H9 (cell line): ENCODE measurements around the gene WARS2. TPM values are rescaled to one million over a fixed set of nuclear protein-coding genes. Genes with fewer than 3 reads are reported as not detected.

ENCODE experiments used
- DNase-seq: peaks from one replicate; pipeline ENCODE4 v3.0.0-alpha.2; 2017
- H2AFZ ChIP-seq: one replicate; pipeline ENCODE4 v1.6.1; 2013; ENCODE audit warnings: mild to moderate bottlenecking, low read length, control low read depth, moderate library complexity
- H2AK5ac ChIP-seq: 2 replicates; pipeline ENCODE4 v1.6.1; 2013; ENCODE audit warnings: low read length, control low read depth, mixed read lengths; ENCODE audit not compliant: insufficient read length
- H2BK120ac ChIP-seq: one replicate; pipeline ENCODE4 v1.6.1; 2013; ENCODE audit warnings: low read depth, mild to moderate bottlenecking, low read length, control low read depth, inconsistent platforms; ENCODE audit not compliant: poor library complexity, severe bottlenecking
- H2BK12ac ChIP-seq: 2 replicates; pipeline ENCODE4 v1.6.1; 2013; ENCODE audit warnings: low read length, control low read depth, mixed read lengths, low read depth; ENCODE audit not compliant: insufficient read length
- H2BK15ac ChIP-seq: 2 replicates; pipeline ENCODE4 v1.6.1; 2013; ENCODE audit warnings: low read depth, low read length, control low read depth
- H2BK20ac ChIP-seq: one replicate; pipeline ENCODE4 v1.6.1; 2013; ENCODE audit warnings: low read depth, mild to moderate bottlenecking, low read length, control low read depth, inconsistent platforms; ENCODE audit not compliant: poor library complexity, severe bottlenecking
- H2BK5ac ChIP-seq: 2 replicates; pipeline ENCODE4 v1.6.1; 2013; ENCODE audit warnings: low read length, control low read depth, mixed read lengths; ENCODE audit not compliant: insufficient read length
- H3K14ac ChIP-seq: 2 replicates; pipeline ENCODE4 v1.6.1; 2013; ENCODE audit warnings: low read length, control low read depth; ENCODE audit not compliant: insufficient read depth
- H3K18ac ChIP-seq: 2 replicates; pipeline ENCODE4 v1.6.1; 2013; ENCODE audit warnings: low read depth, mild to moderate bottlenecking, mixed read lengths, low read length, control low read depth; ENCODE audit not compliant: insufficient read length
- H3K23ac ChIP-seq: 2 replicates; pipeline ENCODE4 v1.6.1; 2013; ENCODE audit warnings: low read length, control low read depth, mixed read lengths, low read depth; ENCODE audit not compliant: insufficient read length
- H3K23me2 ChIP-seq: 2 replicates; pipeline ENCODE4 v1.6.1; 2013; ENCODE audit warnings: low read depth, mild to moderate bottlenecking, mixed read lengths, low read length, control low read depth; ENCODE audit not compliant: insufficient read length, poor library complexity, severe bottlenecking
- H3K27ac ChIP-seq: 2 replicates; pipeline ENCODE4 v1.5.1; 2013; ENCODE audit warnings: low read length, control low read depth, mixed read lengths, low read depth; ENCODE audit not compliant: insufficient read length
- H3K27me3 ChIP-seq: 2 replicates; pipeline ENCODE4 v1.6.1; 2013; ENCODE audit warnings: low read length, control low read depth, inconsistent platforms; ENCODE audit not compliant: insufficient read depth
- H3K4ac ChIP-seq: 2 replicates; pipeline ENCODE4 v1.6.1; 2013; ENCODE audit warnings: low read depth, mild to moderate bottlenecking, control low read depth, inconsistent platforms, low read length, moderate library complexity
- H3K4me1 ChIP-seq: 2 replicates; pipeline ENCODE4 v1.6.1; 2013; ENCODE audit warnings: low read length, control low read depth, inconsistent platforms; ENCODE audit not compliant: insufficient read depth
- H3K4me2 ChIP-seq: 2 replicates; pipeline ENCODE4 v1.6.1; 2013; ENCODE audit warnings: low read length, control low read depth, mixed read lengths; ENCODE audit not compliant: insufficient read length, insufficient read depth
- H3K56ac ChIP-seq: 2 replicates; pipeline ENCODE4 v1.6.1; 2013; ENCODE audit warnings: low read depth, mild to moderate bottlenecking, mixed read lengths, low read length, control low read depth; ENCODE audit not compliant: insufficient read length
- H3K79me1 ChIP-seq: 2 replicates; pipeline ENCODE4 v1.6.1; 2013; ENCODE audit warnings: low read depth, mild to moderate bottlenecking, moderate library complexity, low read length, control low read depth, inconsistent platforms; ENCODE audit not compliant: insufficient read depth, poor library complexity, severe bottlenecking
- H3K79me2 ChIP-seq: 2 replicates; pipeline ENCODE4 v1.6.1; 2013; ENCODE audit warnings: low read length, control low read depth, inconsistent platforms; ENCODE audit not compliant: insufficient read depth
- H3K9ac ChIP-seq: 2 replicates; pipeline ENCODE4 v1.6.1; 2013; ENCODE audit warnings: low read length, control low read depth, mixed read lengths; ENCODE audit not compliant: insufficient read length; ENCODE audit errors: extremely low read depth
- H3K9me3 ChIP-seq: one replicate; pipeline ENCODE4 v1.6.1; 2013; ENCODE audit warnings: low read depth, low read length, inconsistent platforms; ENCODE audit not compliant: control insufficient read depth
- H3T11ph ChIP-seq: one replicate; pipeline ENCODE4 v1.6.1; 2013; ENCODE audit warnings: mild to moderate bottlenecking, low read length, control low read depth, inconsistent platforms
- H4K20me1 ChIP-seq: one replicate; pipeline ENCODE4 v1.6.1; 2013; ENCODE audit not compliant: control insufficient read depth, insufficient read length, insufficient read depth
- H4K5ac ChIP-seq: 2 replicates; pipeline ENCODE4 v1.6.1; 2013; ENCODE audit warnings: low read depth, mild to moderate bottlenecking, mixed read lengths, low read length, control low read depth; ENCODE audit not compliant: insufficient read length
- H4K8ac ChIP-seq: replicated peaks from 2 replicates; pipeline ENCODE4 v1.6.1; 2013; ENCODE audit warnings: low read length, control low read depth, mixed read lengths, low read depth; ENCODE audit not compliant: insufficient read length
- H4K91ac ChIP-seq: 2 replicates; pipeline ENCODE4 v1.6.1; 2013; ENCODE audit warnings: low read depth, mild to moderate bottlenecking, moderate library complexity, mixed read lengths, low read length, control low read depth; ENCODE audit not compliant: insufficient read length
- H3K27ac Mint-ChIP-seq, 3 experiments: 2 replicates in 2 of 3; 3 replicates in 1 of 3; pipeline ENCODE4 v1.8.0; 2020 to 2021; ENCODE audit warnings: mixed read lengths in 3 of 3, mild to moderate bottlenecking in 1 of 3, moderate library complexity in 1 of 3
- H3K27me3 Mint-ChIP-seq: 2 replicates; pipeline ENCODE4 v1.8.0; 2021; ENCODE audit warnings: low read depth, mild to moderate bottlenecking, moderate library complexity, mixed read lengths
- H3K36me3 Mint-ChIP-seq, 3 experiments: 2 replicates in 2 of 3; 3 replicates in 1 of 3; pipeline ENCODE4 v1.8.0; 2020 to 2021; ENCODE audit warnings: low read depth in 3 of 3, mixed read lengths in 3 of 3; ENCODE audit not compliant: insufficient read depth in 1 of 3
- H3K4me1 Mint-ChIP-seq, 2 experiments: 2 replicates each; pipeline ENCODE4 v1.8.0; 2020; ENCODE audit warnings: mixed read lengths in 2 of 2
- H3K4me3 Mint-ChIP-seq, 2 experiments: 2 replicates in 1 of 2; 3 replicates in 1 of 2; pipeline ENCODE4 v1.8.0; 2020 to 2021; ENCODE audit warnings: mild to moderate bottlenecking in 2 of 2, mixed read lengths in 2 of 2, moderate library complexity in 1 of 2
- H3K9me3 Mint-ChIP-seq, 2 experiments: 2 replicates in 1 of 2; 3 replicates in 1 of 2; pipeline ENCODE4 v1.8.0; 2020; ENCODE audit warnings: mild to moderate bottlenecking in 2 of 2, mixed read lengths in 2 of 2, moderate library complexity in 1 of 2
- WGBS: extraction: QIAGEN DNeasy Blood & Tissue Kit; methylation state at CpG from one replicate; pipeline ENCODE4 v1.1.7; 2013; ENCODE audit warnings: missing lambda C conversion rate, low lambda C conversion rate, mixed read lengths; ENCODE audit not compliant: insufficient read length; ENCODE audit errors: extremely low coverage; 5-methylcytosine and 5-hydroxymethylcytosine counted together
- total RNA-seq: library from RNA; stranded (reverse); gene quantifications from 2 replicates; pipeline ENCODE4 v1.2.1, GENCODE V29; 2021
- TF ChIP-seq, protein P1 (sequence below): fragments of 200-600 bp; sonication (generic); conservative IDR thresholded peaks from 3 replicates; pipeline ENCODE4 v1.8.0; 2021; ENCODE audit warnings: antibody characterized with exemption, mild to moderate bottlenecking

Gene WARS2
- total RNA-seq, 1 experiment from 2014 or later, result 9.7 TPM

DNA sequence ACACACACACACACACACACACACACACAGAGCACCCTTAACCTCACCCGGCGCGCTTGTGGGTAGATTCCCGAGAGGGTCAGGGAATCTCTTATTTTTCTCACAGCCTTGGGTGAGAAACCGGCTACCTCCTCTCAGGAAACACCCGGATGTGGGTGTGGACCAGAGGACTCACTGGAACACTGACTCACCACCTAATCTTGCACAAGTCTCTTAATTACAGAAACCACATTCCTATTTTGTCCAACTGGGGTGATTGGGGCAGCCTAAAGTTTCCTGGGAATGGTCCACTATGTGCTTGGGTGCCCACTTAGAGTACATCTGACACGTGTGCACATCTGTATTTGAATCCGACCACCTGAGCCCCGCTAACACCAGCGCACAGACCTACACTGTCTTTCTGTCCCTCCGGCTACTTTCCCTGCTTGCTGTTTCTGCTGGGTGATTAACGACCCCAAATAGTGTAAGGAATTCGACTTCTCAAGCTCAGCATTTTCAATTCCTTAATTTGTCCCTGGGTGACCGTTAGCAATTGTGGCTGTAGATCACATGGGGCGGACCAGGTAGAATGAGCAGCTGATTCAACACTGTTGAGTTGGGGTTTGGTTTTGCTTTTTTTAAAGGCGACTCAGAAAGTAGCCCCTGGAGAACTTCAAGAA, 138.3 kb downstream of the WARS2 start:
- Histone ChIP-seq H2AK5ac (no peak overlapping the region), H3K27me3 (peaks cover 94% of the 10 kb centered on the region), H3K79me2 (no peaks in the 10 kb centered on the region), H3K4ac (no peak overlapping the region), H3K27ac (no peak overlapping the region), H3K9me3 (no peaks in the 10 kb centered on the region), H2AFZ (no peak overlapping the region), H3K56ac (no peak overlapping the region), H2BK12ac (no peak overlapping the region), H2BK20ac (no peak overlapping the region), H3K18ac (no peak overlapping the region), H4K20me1 (no peaks in the 10 kb centered on the region), H4K91ac (no peak overlapping the region), H3K4me1 (peaks cover 4% of the 10 kb centered on the region; the same call in 1 of the 2 replicates), H3K9ac (no peak overlapping the region), H4K5ac (no peak overlapping the region), H3K4me2 (peak overlapping the region; percentile 49), H3T11ph (no peak overlapping the region), H3K23ac (no peak overlapping the region), H2BK15ac (no peak overlapping the region), H3K14ac (no peak overlapping the region), H3K79me1 (no peaks in the 10 kb centered on the region), H2BK120ac (no peak overlapping the region), H2BK5ac (no peak overlapping the region), H3K23me2 (peaks cover 7% of the 10 kb centered on the region), H4K8ac (no peak overlapping the region)
- Mint-ChIP-seq H3K27ac (no peak overlapping the region), H3K27me3 (peaks cover 100% of the 10 kb centered on the region), H3K4me3 (peak overlapping the region in 1 of 2 experiments; percentile 73; a peak in 3 of 5 replicates), H3K4me1 (peaks cover 27 to 44% of the 10 kb centered on the region in 2 experiments), H3K9me3 (peaks cover 0 to 4% of the 10 kb centered on the region in 2 experiments; a peak in 2 of 5 replicates), H3K36me3 (no peaks in the 10 kb centered on the region; a peak in 1 of 7 replicates)
- peak; percentile 25 for DNase-seq
- TF ChIP-seq, protein P1, sequence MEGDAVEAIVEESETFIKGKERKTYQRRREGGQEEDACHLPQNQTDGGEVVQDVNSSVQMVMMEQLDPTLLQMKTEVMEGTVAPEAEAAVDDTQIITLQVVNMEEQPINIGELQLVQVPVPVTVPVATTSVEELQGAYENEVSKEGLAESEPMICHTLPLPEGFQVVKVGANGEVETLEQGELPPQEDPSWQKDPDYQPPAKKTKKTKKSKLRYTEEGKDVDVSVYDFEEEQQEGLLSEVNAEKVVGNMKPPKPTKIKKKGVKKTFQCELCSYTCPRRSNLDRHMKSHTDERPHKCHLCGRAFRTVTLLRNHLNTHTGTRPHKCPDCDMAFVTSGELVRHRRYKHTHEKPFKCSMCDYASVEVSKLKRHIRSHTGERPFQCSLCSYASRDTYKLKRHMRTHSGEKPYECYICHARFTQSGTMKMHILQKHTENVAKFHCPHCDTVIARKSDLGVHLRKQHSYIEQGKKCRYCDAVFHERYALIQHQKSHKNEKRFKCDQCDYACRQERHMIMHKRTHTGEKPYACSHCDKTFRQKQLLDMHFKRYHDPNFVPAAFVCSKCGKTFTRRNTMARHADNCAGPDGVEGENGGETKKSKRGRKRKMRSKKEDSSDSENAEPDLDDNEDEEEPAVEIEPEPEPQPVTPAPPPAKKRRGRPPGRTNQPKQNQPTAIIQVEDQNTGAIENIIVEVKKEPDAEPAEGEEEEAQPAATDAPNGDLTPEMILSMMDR, result no peak
- WGBS, result no CpG with 5 or more reads among the region's 16 CpGs
